Measurements from ENCODE around the gene NTSR1.

The NTSR1 gene

GRCh38 chr20:62782149-62782892, 73.7 kb downstream of the NTSR1 start:
- no peak overlapping the region for H3K4me3 ChIP-seq (ENCODE audit: low read depth, low read length)
- no peak for DNase-seq (ENCODE audit: low read depth)
- TF ChIP-seq CTCF (IDR thresholded peaks at IDR 0.05; ENCODE audit: control insufficient read depth, extremely low read depth, insufficient read depth), result no peak

GRCh38 chr20:62782893-62783278, 74.2 kb downstream of the NTSR1 start:
- no peak overlapping the region for H3K4me3 ChIP-seq (ENCODE audit: low read depth, low read length)
- no peak for TF ChIP-seq CTCF (IDR thresholded peaks at IDR 0.05; ENCODE audit: control insufficient read depth, extremely low read depth, insufficient read depth)
- no peak for DNase-seq (ENCODE audit: low read depth)

- DNase-seq (ENCODE audit: low read depth), result no peak
- H3K4me3 ChIP-seq (ENCODE audit: low read depth, low read length), result no peak overlapping the region
- no peak for TF ChIP-seq CTCF (IDR thresholded peaks at IDR 0.05; ENCODE audit: control insufficient read depth, extremely low read depth, insufficient read depth)
Measured at GRCh38 chr20:62784497-62784896, 75.9 kb downstream of the NTSR1 start.

- DNase-seq (ENCODE audit: low read depth), result no peak
- H3K4me3 ChIP-seq (ENCODE audit: low read depth, low read length), result no peak overlapping the region
- no peak for TF ChIP-seq CTCF (IDR thresholded peaks at IDR 0.05; ENCODE audit: control insufficient read depth, extremely low read depth, insufficient read depth)
Measured at GRCh38 chr20:62785393-62785792, 76.8 kb downstream of the NTSR1 start.

- no peak for DNase-seq (ENCODE audit: low read depth)
- H3K4me3 ChIP-seq (ENCODE audit: low read depth, low read length), result no peak overlapping the region
- TF ChIP-seq CTCF (IDR thresholded peaks at IDR 0.05; ENCODE audit: control insufficient read depth, extremely low read depth, insufficient read depth), result no peak
Measured at GRCh38 chr20:62786157-62786556, 77.5 kb downstream of the NTSR1 start.

GRCh38 chr20:62787321-62787720, 78.7 kb downstream of the NTSR1 start:
- no peak for DNase-seq (ENCODE audit: low read depth)
- no peak overlapping the region for H3K4me3 ChIP-seq (ENCODE audit: low read depth, low read length)
- no peak for TF ChIP-seq CTCF (IDR thresholded peaks at IDR 0.05; ENCODE audit: control insufficient read depth, extremely low read depth, insufficient read depth)

GRCh38 chr20:62787866-62788265, 79.2 kb downstream of the NTSR1 start:
- TF ChIP-seq CTCF (IDR thresholded peaks at IDR 0.05; ENCODE audit: control insufficient read depth, extremely low read depth, insufficient read depth), result no peak
- no peak for DNase-seq (ENCODE audit: low read depth)
- no peak overlapping the region for H3K4me3 ChIP-seq (ENCODE audit: low read depth, low read length)
